ENCODE measurements around the gene AKAP12. TPM values are rescaled to one million over a fixed set of nuclear protein-coding genes. Genes with fewer than 3 reads are reported as not detected.
A peak's percentile ranks its signal among the peaks of the same experiment; 100 is the strongest.

Gene AKAP12
- total RNA-seq, 1 donor from 2014 or later, result 430 TPM

DNA sequence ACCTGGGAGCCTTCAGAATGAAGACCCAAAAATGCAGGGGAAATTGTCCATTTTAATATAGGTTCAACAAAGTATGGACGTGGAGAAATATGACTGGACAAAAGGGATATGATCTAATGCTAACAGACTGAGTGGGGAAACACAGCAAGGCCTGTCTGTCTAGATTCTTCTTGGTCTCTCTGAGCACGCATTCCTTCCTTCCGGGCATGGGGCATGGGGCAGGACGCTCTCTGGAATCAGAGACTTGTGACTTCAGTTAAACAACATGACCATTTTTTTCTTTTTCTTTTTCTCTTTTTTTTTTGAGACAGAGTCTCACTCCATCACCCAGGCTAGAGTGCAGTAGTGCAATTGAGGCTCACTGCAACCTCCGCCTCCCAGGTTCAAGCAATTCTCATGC lies 119.7 kb downstream of the AKAP12 start:
- no peak overlapping the region for H3K4me3 ChIP-seq (ENCODE audit: low read depth, low read length)
- TF ChIP-seq, protein P1, sequence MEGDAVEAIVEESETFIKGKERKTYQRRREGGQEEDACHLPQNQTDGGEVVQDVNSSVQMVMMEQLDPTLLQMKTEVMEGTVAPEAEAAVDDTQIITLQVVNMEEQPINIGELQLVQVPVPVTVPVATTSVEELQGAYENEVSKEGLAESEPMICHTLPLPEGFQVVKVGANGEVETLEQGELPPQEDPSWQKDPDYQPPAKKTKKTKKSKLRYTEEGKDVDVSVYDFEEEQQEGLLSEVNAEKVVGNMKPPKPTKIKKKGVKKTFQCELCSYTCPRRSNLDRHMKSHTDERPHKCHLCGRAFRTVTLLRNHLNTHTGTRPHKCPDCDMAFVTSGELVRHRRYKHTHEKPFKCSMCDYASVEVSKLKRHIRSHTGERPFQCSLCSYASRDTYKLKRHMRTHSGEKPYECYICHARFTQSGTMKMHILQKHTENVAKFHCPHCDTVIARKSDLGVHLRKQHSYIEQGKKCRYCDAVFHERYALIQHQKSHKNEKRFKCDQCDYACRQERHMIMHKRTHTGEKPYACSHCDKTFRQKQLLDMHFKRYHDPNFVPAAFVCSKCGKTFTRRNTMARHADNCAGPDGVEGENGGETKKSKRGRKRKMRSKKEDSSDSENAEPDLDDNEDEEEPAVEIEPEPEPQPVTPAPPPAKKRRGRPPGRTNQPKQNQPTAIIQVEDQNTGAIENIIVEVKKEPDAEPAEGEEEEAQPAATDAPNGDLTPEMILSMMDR (conservative IDR thresholded peaks at IDR 0.05; ENCODE audit: low read depth, low read length), result no peak
- no peak for DNase-seq (ENCODE audit: low read depth)

DNA sequence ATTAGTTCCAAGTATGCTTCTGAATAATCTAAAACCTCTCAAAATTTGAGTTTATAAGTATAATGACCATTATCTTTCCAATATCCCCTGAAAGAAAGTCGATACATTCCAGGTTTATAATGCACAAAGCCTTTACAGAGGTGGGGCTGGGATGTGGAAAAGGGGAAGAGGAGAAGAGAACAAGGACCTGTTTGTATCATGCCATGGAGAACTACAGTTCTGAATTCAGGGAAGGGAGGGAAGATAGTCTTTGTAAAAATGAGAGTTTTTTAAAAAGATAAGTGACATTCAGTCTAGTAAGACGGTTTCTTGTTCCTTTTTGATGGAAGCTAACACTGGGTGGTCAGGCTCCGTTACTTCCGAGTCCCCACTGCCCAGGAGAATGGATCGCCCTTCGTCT lies 125.5 kb downstream of the AKAP12 start:
- no peak overlapping the region for H3K4me3 ChIP-seq (ENCODE audit: low read depth, low read length)
- TF ChIP-seq, protein P1 (conservative IDR thresholded peaks at IDR 0.05; ENCODE audit: low read depth, low read length), result no peak
- DNase-seq (ENCODE audit: low read depth), result no peak

DNA sequence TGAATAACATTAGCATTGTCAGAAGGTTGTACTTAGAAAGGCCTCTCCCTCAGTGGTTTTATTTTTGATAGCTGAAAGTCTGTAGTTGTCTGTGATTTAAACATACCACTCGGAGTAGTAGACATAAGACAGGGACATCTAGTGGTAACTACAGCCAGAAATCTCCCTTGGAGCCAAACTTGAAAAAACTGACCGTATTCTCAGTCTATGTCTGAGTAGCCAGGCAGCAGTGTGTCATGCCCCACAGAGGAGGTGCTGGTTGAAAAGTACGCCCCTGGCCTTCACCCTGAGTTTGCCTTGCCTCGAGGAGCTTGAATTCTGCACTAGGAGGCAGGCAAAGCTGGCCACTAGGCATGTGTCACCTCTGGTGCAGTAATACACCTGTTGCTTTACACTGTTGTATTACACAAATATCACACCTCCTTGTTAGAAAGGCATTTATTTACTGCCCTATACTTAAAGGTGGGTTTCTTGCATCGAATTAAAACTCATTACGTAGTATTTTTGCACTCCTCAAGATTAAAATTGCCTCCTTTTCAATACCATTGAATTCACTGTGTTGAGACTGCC lies 130.8 kb downstream of the AKAP12 start:
- TF ChIP-seq, protein P1 (conservative IDR thresholded peaks at IDR 0.05; ENCODE audit: low read depth, low read length), result peak; percentile 41
- no peak for DNase-seq (ENCODE audit: low read depth)
- H3K4me3 ChIP-seq (ENCODE audit: low read depth, low read length), result no peak overlapping the region

DNA sequence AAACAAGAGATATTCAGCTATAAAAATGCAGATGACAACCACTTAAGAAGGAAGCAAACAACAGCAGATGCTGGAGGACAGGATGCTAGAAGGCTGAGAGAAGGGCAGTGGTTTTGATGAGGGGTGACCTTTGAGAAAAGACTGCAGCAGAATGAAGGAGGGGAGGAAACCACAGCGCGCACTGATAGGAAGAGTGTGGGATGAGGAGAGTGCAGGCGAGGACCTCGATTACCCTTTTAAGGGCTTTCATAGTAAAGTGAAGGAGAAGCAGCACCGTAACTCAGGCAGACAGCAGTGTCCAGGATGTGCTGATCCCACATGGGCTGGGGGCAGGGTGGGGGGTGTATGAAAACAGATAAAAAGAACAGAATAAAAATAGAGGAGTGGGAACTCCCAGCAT lies 132.4 kb downstream of the AKAP12 start:
- TF ChIP-seq, protein P1 (conservative IDR thresholded peaks at IDR 0.05; ENCODE audit: low read depth, low read length), result no peak
- H3K4me3 ChIP-seq (ENCODE audit: low read depth, low read length), result no peak overlapping the region
- DNase-seq (ENCODE audit: low read depth), result no peak

DNA sequence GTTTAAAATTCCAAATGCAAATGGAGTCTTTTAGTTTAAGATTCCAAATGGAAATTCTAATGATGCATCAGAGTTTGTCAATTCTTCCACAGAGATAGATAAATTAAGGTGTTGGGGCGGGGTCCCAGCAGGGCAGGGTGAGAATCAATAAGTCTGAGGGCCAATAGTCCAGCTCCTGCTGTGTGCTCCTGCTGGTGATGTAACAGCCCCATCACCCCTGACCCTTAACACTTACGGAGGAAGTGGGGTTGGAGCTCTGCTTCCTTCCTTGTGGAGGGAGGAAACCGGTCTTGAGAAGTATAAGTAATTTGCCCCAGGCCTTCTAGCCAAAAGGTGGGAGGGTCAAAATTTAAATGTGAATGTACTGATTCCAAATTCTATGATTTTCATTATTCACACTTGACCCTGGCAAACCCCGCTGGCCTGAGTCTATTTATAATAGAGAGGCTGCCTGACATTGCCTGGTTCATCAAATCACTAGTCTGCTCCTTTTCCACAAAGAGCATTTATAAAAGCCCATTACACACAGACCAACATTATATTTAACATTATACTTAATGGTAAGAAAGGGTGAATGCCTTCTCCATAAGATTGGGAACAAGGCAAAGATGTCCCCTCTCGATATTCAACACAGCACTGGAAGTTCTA lies 134.4 kb downstream of the AKAP12 start:
- H3K4me3 ChIP-seq (ENCODE audit: low read depth, low read length), result no peak overlapping the region
- no peak for DNase-seq (ENCODE audit: low read depth)
- TF ChIP-seq, protein P1 (conservative IDR thresholded peaks at IDR 0.05; ENCODE audit: low read depth, low read length), result no peak

DNA sequence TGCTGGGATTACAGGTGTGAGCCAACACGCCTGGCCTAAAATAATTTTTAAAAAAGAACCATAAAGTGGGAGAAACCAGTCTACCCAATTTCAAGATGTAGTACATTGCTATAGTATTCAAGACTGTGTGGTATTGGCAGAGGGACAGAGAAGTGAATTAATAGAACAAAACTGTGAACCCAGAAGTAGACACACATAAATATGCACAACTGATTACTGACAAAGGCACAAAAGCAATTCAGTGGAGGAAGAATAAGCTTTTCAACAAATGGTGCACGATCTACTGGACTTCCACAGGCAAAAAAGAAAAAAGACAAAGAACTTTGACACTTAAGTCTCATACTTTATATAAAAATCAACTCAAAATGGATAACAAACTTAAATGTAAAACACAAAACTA lies 136.1 kb downstream of the AKAP12 start:
- TF ChIP-seq, protein P1 (conservative IDR thresholded peaks at IDR 0.05; ENCODE audit: low read depth, low read length), result no peak
- H3K4me3 ChIP-seq (ENCODE audit: low read depth, low read length), result no peak overlapping the region
- no peak for DNase-seq (ENCODE audit: low read depth)

DNA sequence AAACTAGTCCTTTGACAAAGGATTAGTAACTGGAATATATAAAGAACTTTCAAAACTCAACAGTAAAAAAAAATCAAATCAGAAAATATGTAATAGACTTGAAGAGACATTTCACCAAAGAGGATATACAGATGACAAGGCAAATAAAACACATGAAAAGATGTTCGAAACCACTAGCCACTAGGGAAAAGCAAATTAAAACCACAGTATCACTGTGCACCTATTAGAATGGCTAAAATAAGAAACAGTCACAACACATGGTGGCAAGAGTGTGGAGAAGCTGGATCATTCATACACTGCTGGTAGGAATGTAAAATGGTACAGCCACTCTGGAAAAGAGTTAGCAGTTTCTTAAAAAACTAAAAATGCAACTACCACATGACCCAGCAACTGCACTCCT lies 136.7 kb downstream of the AKAP12 start:
- no peak overlapping the region for H3K4me3 ChIP-seq (ENCODE audit: low read depth, low read length)
- no peak for DNase-seq (ENCODE audit: low read depth)
- TF ChIP-seq, protein P1 (conservative IDR thresholded peaks at IDR 0.05; ENCODE audit: low read depth, low read length), result no peak

All from epithelial cell of proximal tubule (primary cell).